Neural cell (in vitro differentiated cells): Measurements from ENCODE around the gene FGF21.

Experiments
- EP300 ChIP-seq: fragments of 450-650 bp; conservative IDR thresholded peaks from 2 replicates; pipeline ENCODE4 v1.6.1; 2014; ENCODE audit warnings: antibody characterized with exemption, mild to moderate bottlenecking, moderate library complexity; ENCODE audit not compliant: poor library complexity, severe bottlenecking
- EZH2 ChIP-seq: fragments of 200-600, 300-800 bp; shearing (Covaris generic), sonication (generic); IDR thresholded peaks from 2 replicates; pipeline ENCODE4 v1.6.1; 2014; ENCODE audit warnings: antibody characterized with exemption, low read length, borderline replicate concordance, mild to moderate bottlenecking; ENCODE audit not compliant: insufficient read depth, poor library complexity, severe bottlenecking
- POLR2AphosphoS5 ChIP-seq: IDR thresholded peaks from 2 replicates; pipeline ENCODE4 v1.6.1; 2012
- RAD21 ChIP-seq: fragments of 450-650 bp; conservative IDR thresholded peaks from 2 replicates; pipeline ENCODE4 v1.6.1; 2014; ENCODE audit warnings: antibody characterized with exemption, mild to moderate bottlenecking, moderate library complexity
- SMC3 ChIP-seq: fragments of 450-650 bp; conservative IDR thresholded peaks from 2 replicates; pipeline ENCODE4 v1.6.1; 2014; ENCODE audit warnings: antibody characterized with exemption, mild to moderate bottlenecking, moderate library complexity; ENCODE audit not compliant: poor library complexity
- TAF1 ChIP-seq: IDR thresholded peaks from 2 replicates; pipeline ENCODE4 v1.6.1; 2012; ENCODE audit warnings: low read depth
- TF ChIP-seq, protein P1 (sequence below): IDR thresholded peaks from 2 replicates; pipeline ENCODE4 v1.6.1; 2012; ENCODE audit warnings: borderline replicate concordance
- TF ChIP-seq, protein P2 (sequence below): fragments of 450-650 bp; IDR thresholded peaks from 2 replicates; pipeline ENCODE4 v1.5.1; 2014; ENCODE audit warnings: antibody characterized with exemption, mild to moderate bottlenecking, moderate library complexity; ENCODE audit not compliant: poor library complexity, severe bottlenecking

DNA sequence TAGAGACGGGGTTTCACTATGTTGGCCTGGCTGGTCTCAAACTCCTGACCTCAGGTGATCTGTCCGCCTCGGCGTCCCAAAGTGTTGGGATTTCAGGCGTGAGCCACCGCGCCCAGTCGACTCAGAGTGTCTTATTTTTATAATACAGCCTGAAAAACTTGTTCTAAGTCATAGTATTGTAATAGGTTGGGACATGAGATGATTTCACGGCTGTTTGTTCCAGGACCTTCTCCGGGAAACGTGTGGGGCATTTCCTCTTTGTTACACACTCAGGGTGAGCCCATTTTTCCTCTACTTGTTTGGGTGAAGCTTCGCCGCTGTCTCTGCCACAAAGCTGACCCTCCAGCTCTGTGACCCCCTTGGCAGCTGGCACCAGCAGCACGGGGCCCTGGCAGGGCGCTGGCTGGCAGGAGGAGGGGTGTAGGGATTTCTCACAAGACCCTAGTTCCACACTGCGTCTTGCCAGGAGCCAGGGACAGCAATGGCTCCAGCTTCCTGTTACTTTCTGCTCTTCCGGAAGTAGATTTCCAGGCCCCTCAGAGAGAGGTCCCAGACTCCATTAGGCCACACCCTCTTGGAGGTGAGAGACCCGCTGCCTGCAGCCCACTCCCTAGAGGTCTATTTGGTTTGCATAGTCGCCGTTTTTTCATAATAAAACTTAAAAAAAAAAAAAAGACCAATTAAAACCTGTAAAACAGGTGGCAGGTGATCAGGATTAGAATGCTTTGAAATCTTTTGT lies 15.6 kb downstream of the FGF21 start:
- TF ChIP-seq, protein P1, sequence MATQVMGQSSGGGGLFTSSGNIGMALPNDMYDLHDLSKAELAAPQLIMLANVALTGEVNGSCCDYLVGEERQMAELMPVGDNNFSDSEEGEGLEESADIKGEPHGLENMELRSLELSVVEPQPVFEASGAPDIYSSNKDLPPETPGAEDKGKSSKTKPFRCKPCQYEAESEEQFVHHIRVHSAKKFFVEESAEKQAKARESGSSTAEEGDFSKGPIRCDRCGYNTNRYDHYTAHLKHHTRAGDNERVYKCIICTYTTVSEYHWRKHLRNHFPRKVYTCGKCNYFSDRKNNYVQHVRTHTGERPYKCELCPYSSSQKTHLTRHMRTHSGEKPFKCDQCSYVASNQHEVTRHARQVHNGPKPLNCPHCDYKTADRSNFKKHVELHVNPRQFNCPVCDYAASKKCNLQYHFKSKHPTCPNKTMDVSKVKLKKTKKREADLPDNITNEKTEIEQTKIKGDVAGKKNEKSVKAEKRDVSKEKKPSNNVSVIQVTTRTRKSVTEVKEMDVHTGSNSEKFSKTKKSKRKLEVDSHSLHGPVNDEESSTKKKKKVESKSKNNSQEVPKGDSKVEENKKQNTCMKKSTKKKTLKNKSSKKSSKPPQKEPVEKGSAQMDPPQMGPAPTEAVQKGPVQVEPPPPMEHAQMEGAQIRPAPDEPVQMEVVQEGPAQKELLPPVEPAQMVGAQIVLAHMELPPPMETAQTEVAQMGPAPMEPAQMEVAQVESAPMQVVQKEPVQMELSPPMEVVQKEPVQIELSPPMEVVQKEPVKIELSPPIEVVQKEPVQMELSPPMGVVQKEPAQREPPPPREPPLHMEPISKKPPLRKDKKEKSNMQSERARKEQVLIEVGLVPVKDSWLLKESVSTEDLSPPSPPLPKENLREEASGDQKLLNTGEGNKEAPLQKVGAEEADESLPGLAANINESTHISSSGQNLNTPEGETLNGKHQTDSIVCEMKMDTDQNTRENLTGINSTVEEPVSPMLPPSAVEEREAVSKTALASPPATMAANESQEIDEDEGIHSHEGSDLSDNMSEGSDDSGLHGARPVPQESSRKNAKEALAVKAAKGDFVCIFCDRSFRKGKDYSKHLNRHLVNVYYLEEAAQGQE, result no peak
- TF ChIP-seq, protein P2, sequence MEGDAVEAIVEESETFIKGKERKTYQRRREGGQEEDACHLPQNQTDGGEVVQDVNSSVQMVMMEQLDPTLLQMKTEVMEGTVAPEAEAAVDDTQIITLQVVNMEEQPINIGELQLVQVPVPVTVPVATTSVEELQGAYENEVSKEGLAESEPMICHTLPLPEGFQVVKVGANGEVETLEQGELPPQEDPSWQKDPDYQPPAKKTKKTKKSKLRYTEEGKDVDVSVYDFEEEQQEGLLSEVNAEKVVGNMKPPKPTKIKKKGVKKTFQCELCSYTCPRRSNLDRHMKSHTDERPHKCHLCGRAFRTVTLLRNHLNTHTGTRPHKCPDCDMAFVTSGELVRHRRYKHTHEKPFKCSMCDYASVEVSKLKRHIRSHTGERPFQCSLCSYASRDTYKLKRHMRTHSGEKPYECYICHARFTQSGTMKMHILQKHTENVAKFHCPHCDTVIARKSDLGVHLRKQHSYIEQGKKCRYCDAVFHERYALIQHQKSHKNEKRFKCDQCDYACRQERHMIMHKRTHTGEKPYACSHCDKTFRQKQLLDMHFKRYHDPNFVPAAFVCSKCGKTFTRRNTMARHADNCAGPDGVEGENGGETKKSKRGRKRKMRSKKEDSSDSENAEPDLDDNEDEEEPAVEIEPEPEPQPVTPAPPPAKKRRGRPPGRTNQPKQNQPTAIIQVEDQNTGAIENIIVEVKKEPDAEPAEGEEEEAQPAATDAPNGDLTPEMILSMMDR, result no peak
- no peak for TF ChIP-seq SMC3
- no peak for TF ChIP-seq EZH2
- TF ChIP-seq TAF1, result no peak
- no peak for TF ChIP-seq POLR2AphosphoS5
- no peak for TF ChIP-seq EP300
- TF ChIP-seq RAD21, result no peak
